Activated CD8-positive, alpha-beta T cell treated with anti-CD3 and anti-CD28 coated beads for 36 hours (primary cell): ENCODE data around the gene GTF2H4. TPM values are rescaled to one million over a fixed set of nuclear protein-coding genes. Genes with fewer than 3 reads are reported as not detected.

Experiments used
- ATAC-seq: fragments of 200-7000 bp; cut with Tn5 transposase; one replicate; pipeline ENCODE4 v1.10.0; 2021; ENCODE audit warnings: mild to moderate bottlenecking, moderate library complexity
- CTCF ChIA-PET: fragments of 350-600 bp; sonication (Branson Sonifier 250); formaldehyde crosslinking; loops from one replicate; lab custom pipeline; 2021; ENCODE audit warnings: antibody characterized with exemption; lab: Charles Lee
- POLR2A ChIA-PET: fragments of 350-600 bp; sonication (Branson Sonifier 250); formaldehyde crosslinking; loops from one replicate; lab custom pipeline; 2021; ENCODE audit warnings: antibody characterized with exemption; lab: Charles Lee
- DNase-seq: peaks from one replicate; pipeline ENCODE4 v3.0.0-alpha.2; 2020
- H3K27ac Mint-ChIP-seq: one replicate; pipeline ENCODE4 v1.8.0; 2021; ENCODE audit warnings: mild to moderate bottlenecking, mixed read lengths
- H3K27me3 Mint-ChIP-seq: one replicate; pipeline ENCODE4 v1.8.0; 2021; ENCODE audit warnings: mixed read lengths
- H3K36me3 Mint-ChIP-seq: one replicate; pipeline ENCODE4 v1.8.0; 2021; ENCODE audit warnings: low read depth, mixed read lengths
- H3K4me1 Mint-ChIP-seq: one replicate; pipeline ENCODE4 v1.8.0; 2021; ENCODE audit warnings: low read depth, mixed read lengths
- H3K4me3 Mint-ChIP-seq: one replicate; pipeline ENCODE4 v1.8.0; 2021; ENCODE audit warnings: mild to moderate bottlenecking, moderate library complexity, mixed read lengths
- H3K9me3 Mint-ChIP-seq: one replicate; pipeline ENCODE4 v1.8.0; 2021; ENCODE audit warnings: mixed read lengths
- intact Hi-C: fragments of 100-400 bp; cut with micrococcal nuclease; formaldehyde crosslinking; loops from one replicate; pipeline ENCODE4 v1.10.0; 2022
- total RNA-seq, 2 experiments: library from RNA; stranded (reverse); gene quantifications; one replicate each; pipeline ENCODE4 v1.2.3, GENCODE V29; 2021
- TF ChIP-seq, protein P1 (sequence below): fragments of 200-600 bp; IDR thresholded peaks from one replicate; pipeline ENCODE4 v1.8.0; 2022; ENCODE audit warnings: antibody characterized with exemption, mild to moderate bottlenecking

Gene GTF2H4
- total RNA-seq, 2 experiments from 2014 or later = 37.1 to 41.9 TPM

DNA sequence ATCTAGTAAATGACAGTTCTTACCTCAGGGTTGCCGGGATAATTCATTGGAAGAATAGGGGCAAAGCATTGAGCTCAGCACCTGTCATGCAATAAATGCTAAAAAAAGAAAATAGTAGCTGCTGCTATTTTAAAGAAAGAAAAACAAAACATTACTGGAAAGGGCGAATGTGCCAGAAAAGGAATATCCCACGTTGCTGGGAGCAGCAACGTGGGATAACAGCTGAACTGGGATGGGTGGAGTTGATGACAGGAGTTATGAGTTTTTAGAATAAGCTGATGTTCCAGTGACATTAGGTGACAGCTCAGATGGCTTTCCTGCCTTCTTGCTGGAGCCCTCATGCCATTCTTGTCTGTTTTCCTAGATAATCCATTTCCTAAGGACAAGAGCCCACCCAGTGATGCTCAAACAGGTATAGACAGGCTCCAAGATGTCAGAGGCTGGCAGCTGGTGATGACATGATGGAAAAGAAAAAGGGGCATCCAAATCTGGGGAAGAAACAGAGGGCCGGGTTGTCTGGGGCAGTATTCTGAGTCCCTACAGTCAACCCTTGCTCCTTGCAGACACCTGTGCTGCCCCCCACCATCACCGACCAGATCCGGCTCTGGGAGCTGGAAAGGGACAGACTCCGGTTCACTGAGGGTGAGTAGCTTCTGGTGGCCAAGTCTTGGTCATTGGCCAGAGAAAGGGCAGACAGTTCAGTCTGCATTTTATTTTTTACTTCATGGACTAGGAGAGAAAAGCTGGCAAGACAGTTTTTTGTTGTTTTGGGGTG, 4.9 kb downstream of the GTF2H4 start:
- ATAC-seq (no peak), DNase-seq (no peak)
- Mint-ChIP-seq H3K4me3 (peak overlapping the region; percentile 80), H3K4me1 (peaks cover 39% of the 10 kb centered on the region), H3K36me3 (peaks cover 45% of the 10 kb centered on the region), H3K27me3 (no peaks in the 10 kb centered on the region), H3K27ac (peak overlapping the region; percentile 53), H3K9me3 (no peaks in the 10 kb centered on the region)
- ChIA-PET POLR2A (interaction anchor here (0.7 to 2.8 kb wide), 10 partner anchors 8 to 298 kb away, joined by 3 to 12 read pairs (median 5); partner anchors contain the start of genes DDR1, MRPS18B and PPP1R10), CTCF (interaction anchor here (1.0 to 9.2 kb wide), 20 partner anchors 8 to 431 kb away, joined by 3 to 116 read pairs (median 6); no protein-coding TSS in a partner anchor)
- TF ChIP-seq, protein P1, sequence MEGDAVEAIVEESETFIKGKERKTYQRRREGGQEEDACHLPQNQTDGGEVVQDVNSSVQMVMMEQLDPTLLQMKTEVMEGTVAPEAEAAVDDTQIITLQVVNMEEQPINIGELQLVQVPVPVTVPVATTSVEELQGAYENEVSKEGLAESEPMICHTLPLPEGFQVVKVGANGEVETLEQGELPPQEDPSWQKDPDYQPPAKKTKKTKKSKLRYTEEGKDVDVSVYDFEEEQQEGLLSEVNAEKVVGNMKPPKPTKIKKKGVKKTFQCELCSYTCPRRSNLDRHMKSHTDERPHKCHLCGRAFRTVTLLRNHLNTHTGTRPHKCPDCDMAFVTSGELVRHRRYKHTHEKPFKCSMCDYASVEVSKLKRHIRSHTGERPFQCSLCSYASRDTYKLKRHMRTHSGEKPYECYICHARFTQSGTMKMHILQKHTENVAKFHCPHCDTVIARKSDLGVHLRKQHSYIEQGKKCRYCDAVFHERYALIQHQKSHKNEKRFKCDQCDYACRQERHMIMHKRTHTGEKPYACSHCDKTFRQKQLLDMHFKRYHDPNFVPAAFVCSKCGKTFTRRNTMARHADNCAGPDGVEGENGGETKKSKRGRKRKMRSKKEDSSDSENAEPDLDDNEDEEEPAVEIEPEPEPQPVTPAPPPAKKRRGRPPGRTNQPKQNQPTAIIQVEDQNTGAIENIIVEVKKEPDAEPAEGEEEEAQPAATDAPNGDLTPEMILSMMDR = no peak
- intact Hi-C loops = no loop called here

DNA sequence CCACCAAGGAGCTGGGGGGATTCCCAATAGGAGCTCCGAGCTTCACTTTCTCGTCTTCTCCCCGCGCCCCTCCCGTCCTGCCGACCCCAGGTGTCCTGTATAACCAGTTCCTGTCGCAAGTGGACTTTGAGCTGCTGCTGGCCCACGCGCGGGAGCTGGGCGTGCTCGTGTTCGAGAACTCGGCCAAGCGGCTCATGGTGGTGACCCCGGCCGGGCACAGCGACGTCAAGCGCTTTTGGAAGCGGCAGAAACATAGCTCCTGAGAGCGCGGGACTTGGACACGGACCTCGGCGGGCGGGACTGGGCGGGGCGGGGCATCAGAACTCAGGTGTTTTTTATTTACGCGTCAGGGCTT, 5.7 kb downstream of the GTF2H4 start:
- Mint-ChIP-seq H3K36me3 (peaks cover 48% of the 10 kb centered on the region), H3K27ac (peak overlapping the region; percentile 53), H3K9me3 (no peaks in the 10 kb centered on the region), H3K27me3 (no peaks in the 10 kb centered on the region), H3K4me3 (peak overlapping the region; percentile 80), H3K4me1 (peaks cover 34% of the 10 kb centered on the region)
- DNase-seq (no peak), ATAC-seq (no peak)
- ChIA-PET POLR2A (interaction anchor here (0.7 to 2.8 kb wide), 10 partner anchors 9 to 343 kb away, joined by 3 to 12 read pairs (median 5); partner anchors contain the start of gene DDR1), CTCF (interaction anchor here (0.8 to 9.2 kb wide), 28 partner anchors 8 to 432 kb away, joined by 3 to 116 read pairs (median 4); no protein-coding TSS in a partner anchor)
- TF ChIP-seq, protein P1 = no peak
- intact Hi-C loops = no loop called here

DNA sequence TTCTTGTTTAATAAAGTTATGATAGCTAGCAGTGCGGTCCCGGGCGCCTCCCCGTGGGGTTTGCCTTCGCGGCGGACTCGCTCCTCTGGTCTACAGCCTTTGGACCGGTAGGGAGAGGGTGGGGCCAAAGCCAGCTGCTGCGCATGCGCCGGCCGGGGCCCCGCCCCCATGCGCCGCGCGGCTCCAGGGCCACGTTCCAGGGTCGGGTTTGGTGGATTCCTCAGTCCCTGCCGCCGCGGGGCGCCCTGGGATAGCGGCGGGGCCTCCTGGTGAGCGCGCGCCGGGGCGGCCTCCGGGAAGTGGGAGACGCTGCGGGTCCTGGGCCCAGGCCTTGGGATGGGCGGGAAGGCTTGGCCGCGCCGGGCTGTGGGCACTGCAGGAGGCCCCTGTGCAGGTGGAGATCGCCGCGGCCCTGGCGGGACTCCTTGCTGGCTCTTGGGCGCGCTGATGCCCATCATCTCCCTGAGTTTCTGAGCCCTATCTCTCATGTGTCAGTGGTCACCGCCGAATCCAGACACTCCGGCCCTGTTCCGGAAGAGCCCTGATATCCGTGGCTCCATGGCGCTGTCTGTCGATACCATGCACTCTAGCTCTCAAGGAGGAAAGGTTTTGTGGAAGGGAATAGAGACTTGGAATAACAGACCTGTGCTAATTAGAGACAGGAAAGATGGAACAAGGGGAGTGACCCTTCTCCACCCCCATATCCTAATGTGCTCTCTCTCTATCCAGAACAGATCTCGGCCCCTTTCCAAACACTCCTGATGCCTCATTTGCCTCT, 6.3 kb downstream of the GTF2H4 start, which contains the start of gene VARS2:
VARS2 (plus strand) TSS at position 163 of the 778 bp plus-strand sequence; CDS start at position 762, 599 bp downstream.
- ATAC-seq = peak; percentile 96
- CTCF ChIA-PET = interaction anchor here (0.8 to 9.2 kb wide), 36 partner anchors 8 to 433 kb away, joined by 3 to 116 read pairs (median 5); no protein-coding TSS in a partner anchor
- H3K9me3 Mint-ChIP-seq = no peaks in the 10 kb centered on the region
- TF ChIP-seq, protein P1 = no peak
- no peaks in the 10 kb centered on the region for H3K27me3 Mint-ChIP-seq
- H3K27ac Mint-ChIP-seq = peak within 1 kb of the TSS; percentile 88
- intact Hi-C loops = no loop called here
- POLR2A ChIA-PET = interaction anchor here (0.7 to 2.8 kb wide), 13 partner anchors 10 to 344 kb away, joined by 3 to 12 read pairs (median 4); partner anchors contain the start of gene DDR1
- H3K4me1 Mint-ChIP-seq = peaks cover 29% of the 10 kb centered on the region
- peak within 1 kb of the TSS; percentile 80 for H3K4me3 Mint-ChIP-seq
- peaks cover 49% of the 10 kb centered on the region for H3K36me3 Mint-ChIP-seq
- peak; percentile 89 for DNase-seq

DNA sequence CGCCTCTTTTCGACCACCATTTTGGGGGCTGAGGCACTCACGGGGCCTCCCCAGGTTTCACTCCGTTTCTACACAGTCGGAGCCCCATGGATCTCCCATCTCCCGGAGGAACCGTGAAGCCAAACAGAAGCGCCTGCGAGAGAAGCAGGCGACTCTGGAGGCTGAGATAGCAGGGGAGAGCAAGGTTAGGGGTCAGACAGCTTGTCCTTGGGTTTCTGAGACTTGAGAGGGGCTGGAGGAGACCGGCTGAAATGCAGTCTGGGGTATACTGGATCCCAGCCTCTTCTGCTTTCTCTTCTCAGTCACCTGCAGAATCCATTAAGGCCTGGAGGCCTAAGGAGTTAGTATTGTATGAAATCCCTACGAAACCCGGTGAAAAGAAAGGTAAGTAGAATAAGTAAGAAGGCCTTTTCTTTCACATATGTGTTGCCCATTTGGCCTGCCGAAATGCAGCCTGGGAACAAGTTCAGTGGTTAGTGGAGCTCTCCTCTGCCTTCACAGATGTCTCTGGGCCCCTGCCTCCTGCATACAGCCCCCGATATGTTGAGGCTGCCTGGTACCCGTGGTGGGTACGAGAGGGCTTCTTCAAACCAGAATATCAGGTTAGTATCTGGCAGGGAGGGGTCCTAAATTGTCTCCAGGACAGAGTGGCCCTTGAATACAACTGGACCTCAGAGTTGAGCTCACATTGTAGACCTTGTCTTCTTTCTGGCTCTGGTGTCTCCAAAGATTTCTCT, 7.0 kb downstream of the GTF2H4 start:
- peaks cover 52% of the 10 kb centered on the region for H3K36me3 Mint-ChIP-seq
- peaks cover 26% of the 10 kb centered on the region for H3K4me1 Mint-ChIP-seq

More for the DNA sequence above, 7.0 kb downstream of the GTF2H4 start:
- CTCF ChIA-PET = interaction anchor here (0.7 to 9.2 kb wide), 31 partner anchors 9 to 433 kb away, joined by 3 to 116 read pairs (median 5); no protein-coding TSS in a partner anchor
- no peaks in the 10 kb centered on the region for H3K27me3 Mint-ChIP-seq
- H3K27ac Mint-ChIP-seq = peak overlapping the region; percentile 88
- TF ChIP-seq, protein P1 = no peak
- H3K4me3 Mint-ChIP-seq = peak overlapping the region; percentile 80
- no peaks in the 10 kb centered on the region for H3K9me3 Mint-ChIP-seq
- ATAC-seq (no peak), DNase-seq (peak; percentile 22)
- POLR2A ChIA-PET = interaction anchor here (0.8 to 2.0 kb wide), 10 partner anchors 9 to 177 kb away, joined by 3 to 8 read pairs (median 3); no protein-coding TSS in a partner anchor
- intact Hi-C loops = loop anchor here (5.0 kb wide), 1 partner anchor 172 kb away; no protein-coding TSS in a partner anchor
